Stimulated activated CD8-positive, alpha-beta memory T cell treated with anti-CD3 and anti-CD28 coated beads, Interleukin-2, amount 100 ng/mL, for 1 hour (primary cell): ENCODE data around the gene DCHS2.
"Not testable (repeated sequence)": the region's sequence is repeated elsewhere in the genome, so short reads cannot be mapped to it uniquely, and the experiment has no call there.

Experiments
- DNase-seq, 2 donors: peaks; one replicate each; pipeline ENCODE4 v3.0.0-alpha.2; 2020; ENCODE audit warnings: low read depth in 2 of 2

Gene DCHS2

GRCh38 chr4:154217384-154217783 is 274.2 kb downstream of the DCHS2 start:
- DNase-seq = not testable (repeated sequence)

- no peak for DNase-seq
Observed at GRCh38 chr4:154211506-154211905, 280.1 kb downstream of the DCHS2 start.

- no peak for DNase-seq
Observed at GRCh38 chr4:154208424-154208823, 283.2 kb downstream of the DCHS2 start.

GRCh38 chr4:154205471-154205870 is 286.1 kb downstream of the DCHS2 start:
- no peak for DNase-seq

- DNase-seq = no peak
Observed at GRCh38 chr4:154194649-154195048, 296.9 kb downstream of the DCHS2 start.

- DNase-seq = no peak
Observed at GRCh38 chr4:154192585-154192984, 299.0 kb downstream of the DCHS2 start.

GRCh38 chr4:154189346-154189745 is 302.3 kb downstream of the DCHS2 start:
- no peak for DNase-seq

- DNase-seq = no peak
Observed at GRCh38 chr4:154186888-154187287, 304.7 kb downstream of the DCHS2 start.

GRCh38 chr4:154186035-154186434 is 305.6 kb downstream of the DCHS2 start:
- no peak for DNase-seq

GRCh38 chr4:154184238-154184637 is 307.4 kb downstream of the DCHS2 start:
- DNase-seq = no peak

- DNase-seq = no peak
Observed at GRCh38 chr4:154183264-154183663, 308.3 kb downstream of the DCHS2 start.
